CD4-positive, CD25-positive, alpha-beta regulatory T cell (primary cell): ENCODE measurements around the gene CHRNG. TPM values are rescaled to one million over a fixed set of nuclear protein-coding genes. Genes with fewer than 3 reads are reported as not detected.

Experiments
- ATAC-seq, 2 donors: fragments of 150-1000 bp; cut with Tn5 transposase; one replicate each; pipeline ENCODE4 v1.10.0; 2021; ENCODE audit warnings: low read depth in 2 of 2, moderate number of reproducible peaks in 2 of 2, moderate library complexity in 1 of 2
- DNase-seq, 3 donors: peaks; one replicate each; pipeline versions ENCODE4 v3.0.0 to v3.0.0-alpha.2; 2012 to 2022; ENCODE audit warnings: mixed read lengths in 1 of 3
- H3K27ac ChIP-seq: one replicate; pipeline ENCODE4 v1.7.0; 2013; ENCODE audit warnings: mild to moderate bottlenecking, low read length; ENCODE audit not compliant: insufficient read depth, poor library complexity, severe bottlenecking
- H3K27me3 ChIP-seq: one replicate; pipeline ENCODE4 v1.7.0; 2013; ENCODE audit warnings: low read length; ENCODE audit not compliant: control insufficient read depth, insufficient read depth
- H3K36me3 ChIP-seq: one replicate; pipeline ENCODE4 v1.7.0; 2013; ENCODE audit warnings: mild to moderate bottlenecking, low read length, moderate library complexity; ENCODE audit not compliant: control insufficient read depth, insufficient read depth
- H3K4me1 ChIP-seq: 2 replicates; pipeline ENCODE4 v1.7.0; 2013; ENCODE audit warnings: mild to moderate bottlenecking, low read length; ENCODE audit not compliant: insufficient read depth, control insufficient read depth, poor library complexity, severe bottlenecking
- H3K4me3 ChIP-seq: one replicate; pipeline ENCODE4 v1.7.0; 2013; ENCODE audit warnings: low read depth, mild to moderate bottlenecking, low read length, moderate library complexity
- H3K9me3 ChIP-seq, 2 experiments: 1 replicate in 1 of 2; 2 replicates in 1 of 2; pipeline ENCODE4 v1.7.0; 2013; ENCODE audit warnings: low read length in 2 of 2, mild to moderate bottlenecking in 1 of 2, moderate library complexity in 1 of 2; ENCODE audit not compliant: control insufficient read depth in 2 of 2
- H3K27ac Mint-ChIP-seq, 3 donors: one replicate each; pipeline ENCODE4 v1.8.0; 2020 to 2022; ENCODE audit warnings: mild to moderate bottlenecking in 3 of 3, mixed read lengths in 3 of 3, moderate library complexity in 2 of 3
- H3K27me3 Mint-ChIP-seq: one replicate; pipeline ENCODE4 v1.8.0; 2022; ENCODE audit warnings: mild to moderate bottlenecking, mixed read lengths
- H3K36me3 Mint-ChIP-seq: one replicate; pipeline ENCODE4 v1.8.0; 2020; ENCODE audit warnings: mixed read lengths
- H3K4me1 Mint-ChIP-seq, 4 donors: one replicate each; pipeline ENCODE4 v1.8.0; 2020 to 2022; ENCODE audit warnings: mixed read lengths in 4 of 4, mild to moderate bottlenecking in 1 of 4
- H3K4me3 Mint-ChIP-seq, 4 donors: one replicate each; pipeline ENCODE4 v1.8.0; 2020 to 2022; ENCODE audit warnings: mild to moderate bottlenecking in 4 of 4, mixed read lengths in 4 of 4, moderate library complexity in 3 of 4
- H3K9me3 Mint-ChIP-seq, 7 donors: one replicate each; pipeline ENCODE4 v1.8.0; 2020 to 2022; ENCODE audit warnings: mixed read lengths in 7 of 7, mild to moderate bottlenecking in 3 of 7, moderate library complexity in 2 of 7
- polyA plus RNA-seq, 4 donors: library from polyadenylated mRNA; unstranded; fragments of 300-500 nt; fragmentation: Illumina TruSeq; gene quantifications; one replicate each; pipeline ENCODE4 v1.2.3, GENCODE V29; 2021
- total RNA-seq: library from RNA; stranded (reverse); gene quantifications from one replicate; pipeline ENCODE4 v1.2.3, GENCODE V29; 2022

CHRNG gene
- total and polyA plus RNA-seq, 5 donors from 2014 or later = 0.07 TPM; not detected in 4

- Histone ChIP-seq H3K27me3 (no peaks in the 10 kb centered on the region), H3K27ac (no peak overlapping the region), H3K4me3 (no peak overlapping the region), H3K36me3 (peaks cover 4% of the 10 kb centered on the region), H3K4me1 (no peaks in the 10 kb centered on the region), H3K9me3 (no peaks in the 10 kb centered on the region)
- DNase-seq = no peak
- no peak overlapping the region for H3K4me3 Mint-ChIP-seq
- ATAC-seq = no peak
- no peaks in the 10 kb centered on the region for H3K4me1 Mint-ChIP-seq
- H3K9me3 Mint-ChIP-seq = peaks cover 0 to 1% (median 0%) of the 10 kb centered on the region in 7 donors
- peaks cover 9% of the 10 kb centered on the region for H3K36me3 Mint-ChIP-seq
- no peaks in the 10 kb centered on the region for H3K27me3 Mint-ChIP-seq
- H3K27ac Mint-ChIP-seq = no peak overlapping the region
These were observed 49.4 kb downstream of the CHRNG start for GRCh38 chr2:232588680-232589585.

GRCh38 chr2:232592772-232593395 lies 53.4 kb downstream of the CHRNG start:
- peaks cover 0 to 2% (median 0%) of the 10 kb centered on the region in 7 donors for H3K9me3 Mint-ChIP-seq
- no peaks in the 10 kb centered on the region for H3K4me1 ChIP-seq
- H3K4me1 Mint-ChIP-seq = no peaks in the 10 kb centered on the region
- H3K27me3 Mint-ChIP-seq = no peaks in the 10 kb centered on the region
- H3K4me3 ChIP-seq = no peak overlapping the region
- ATAC-seq (no peak), DNase-seq (no peak)
- no peaks in the 10 kb centered on the region for H3K9me3 ChIP-seq
- no peak overlapping the region for H3K27ac Mint-ChIP-seq
- H3K36me3 Mint-ChIP-seq = no peaks in the 10 kb centered on the region
- no peaks in the 10 kb centered on the region for H3K27me3 ChIP-seq
- no peaks in the 10 kb centered on the region for H3K36me3 ChIP-seq
- no peak overlapping the region for H3K27ac ChIP-seq
- H3K4me3 Mint-ChIP-seq = no peak overlapping the region

GRCh38 chr2:232593982-232594381 lies 54.5 kb downstream of the CHRNG start:
- Mint-ChIP-seq H3K4me3 (no peak overlapping the region), H3K27me3 (no peaks in the 10 kb centered on the region), H3K4me1 (no peaks in the 10 kb centered on the region), H3K36me3 (no peaks in the 10 kb centered on the region), H3K9me3 (peaks cover 0 to 2% (median 0%) of the 10 kb centered on the region in 7 donors), H3K27ac (no peak overlapping the region)
- ATAC-seq (no peak), DNase-seq (no peak)
- Histone ChIP-seq H3K27me3 (no peaks in the 10 kb centered on the region), H3K9me3 (no peaks in the 10 kb centered on the region), H3K36me3 (no peaks in the 10 kb centered on the region), H3K4me3 (no peak overlapping the region), H3K4me1 (no peaks in the 10 kb centered on the region), H3K27ac (no peak overlapping the region)

Other genes starting within 250 kb of the CHRNG start
- gene ALPP, start 160.9 kb upstream of the CHRNG start, total RNA-seq = not detected
- not detected for gene ALPP, start 160.9 kb upstream of the CHRNG start, polyA plus RNA-seq
- gene ALPG, start 132.8 kb upstream of the CHRNG start, total RNA-seq = not detected
- not detected for gene ALPG, start 132.8 kb upstream of the CHRNG start, polyA plus RNA-seq
- gene ALPI, start 83.5 kb upstream of the CHRNG start, total RNA-seq = not detected
- gene ALPI, start 83.5 kb upstream of the CHRNG start, polyA plus RNA-seq = not detected
- not detected for gene ECEL1, start 51.9 kb upstream of the CHRNG start, total RNA-seq
- gene ECEL1, start 51.9 kb upstream of the CHRNG start, polyA plus RNA-seq = not detected
- gene PRSS56, start 19.3 kb upstream of the CHRNG start, total RNA-seq = not detected
- gene PRSS56, start 19.3 kb upstream of the CHRNG start, polyA plus RNA-seq = not detected
- gene CHRND, start 13.5 kb upstream of the CHRNG start, total RNA-seq = not detected
- not detected for gene CHRND, start 13.5 kb upstream of the CHRNG start, polyA plus RNA-seq
- 14.5 TPM for gene TIGD1, start 10.9 kb downstream of the CHRNG start, total RNA-seq
- gene TIGD1, start 10.9 kb downstream of the CHRNG start, polyA plus RNA-seq = 10 to 100 TPM; 11.2 to 15.1 (median 14.4) TPM
- 60.0 TPM for gene EIF4E2, start 11.0 kb downstream of the CHRNG start, total RNA-seq
- 100 to 1,000 TPM in 2 of 4 donors, 10 to 100 TPM in 2; 80.6 to 122 (median 98.0) TPM for gene EIF4E2, start 11.0 kb downstream of the CHRNG start, polyA plus RNA-seq
- gene EFHD1, start 93.9 kb downstream of the CHRNG start, total RNA-seq = 1.3 TPM
- 1 to 10 TPM in 2 of 4 donors, under 1 TPM in 2; 0.52 to 1.3 (median 0.98) TPM for gene EFHD1, start 93.9 kb downstream of the CHRNG start, polyA plus RNA-seq
- gene GIGYF2, start 157.6 kb downstream of the CHRNG start, total RNA-seq = 75.6 TPM
- gene GIGYF2, start 157.6 kb downstream of the CHRNG start, polyA plus RNA-seq = 10 to 100 TPM; 15.2 to 20.7 (median 19.2) TPM
- not detected for gene KCNJ13, start 236.9 kb downstream of the CHRNG start, total RNA-seq
- under 1 TPM in 3 of 4 donors, not detected in 1; 0.25 to 0.30 (median 0.26) TPM for gene KCNJ13, start 236.9 kb downstream of the CHRNG start, polyA plus RNA-seq